ENCODE results near the gene EPN2. TPM values are rescaled to one million over a fixed set of nuclear protein-coding genes. Genes with fewer than 3 reads are reported as not detected.
"Not testable (repeated sequence)": the region's sequence is repeated elsewhere in the genome, so short reads cannot be mapped to it uniquely, and the experiment has no call there.

Gene EPN2
- polyA plus RNA-seq, 1 of the 3 experiments (the other 2 are of a cell fraction), result 38.9 TPM

DNA sequence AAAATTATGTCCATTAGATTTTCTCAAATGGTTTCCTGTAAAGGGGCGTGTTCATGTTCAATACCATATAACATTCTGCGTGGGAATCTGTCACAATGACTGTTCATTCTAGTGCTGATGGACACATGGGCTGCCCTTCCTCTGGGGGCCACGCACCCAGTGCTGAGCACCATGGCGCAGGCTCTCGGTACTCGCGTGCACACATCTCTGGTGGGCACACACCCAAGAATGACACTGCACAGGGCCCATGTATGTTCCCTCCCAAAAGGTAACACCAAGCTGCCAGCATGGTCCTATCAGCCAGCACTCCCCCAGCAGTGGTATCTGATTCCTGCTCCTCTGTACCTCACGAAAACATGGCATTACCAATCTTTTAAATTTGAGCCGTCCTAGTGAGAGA, 111.6 kb downstream of the EPN2 start (continued):
- TF ChIP-seq, protein P1, sequence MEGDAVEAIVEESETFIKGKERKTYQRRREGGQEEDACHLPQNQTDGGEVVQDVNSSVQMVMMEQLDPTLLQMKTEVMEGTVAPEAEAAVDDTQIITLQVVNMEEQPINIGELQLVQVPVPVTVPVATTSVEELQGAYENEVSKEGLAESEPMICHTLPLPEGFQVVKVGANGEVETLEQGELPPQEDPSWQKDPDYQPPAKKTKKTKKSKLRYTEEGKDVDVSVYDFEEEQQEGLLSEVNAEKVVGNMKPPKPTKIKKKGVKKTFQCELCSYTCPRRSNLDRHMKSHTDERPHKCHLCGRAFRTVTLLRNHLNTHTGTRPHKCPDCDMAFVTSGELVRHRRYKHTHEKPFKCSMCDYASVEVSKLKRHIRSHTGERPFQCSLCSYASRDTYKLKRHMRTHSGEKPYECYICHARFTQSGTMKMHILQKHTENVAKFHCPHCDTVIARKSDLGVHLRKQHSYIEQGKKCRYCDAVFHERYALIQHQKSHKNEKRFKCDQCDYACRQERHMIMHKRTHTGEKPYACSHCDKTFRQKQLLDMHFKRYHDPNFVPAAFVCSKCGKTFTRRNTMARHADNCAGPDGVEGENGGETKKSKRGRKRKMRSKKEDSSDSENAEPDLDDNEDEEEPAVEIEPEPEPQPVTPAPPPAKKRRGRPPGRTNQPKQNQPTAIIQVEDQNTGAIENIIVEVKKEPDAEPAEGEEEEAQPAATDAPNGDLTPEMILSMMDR (IDR thresholded peaks at IDR 0.05), result no peak
- TF ChIP-seq MEF2A (IDR thresholded peaks at IDR 0.05; ENCODE audit: borderline replicate concordance, low read depth), result no peak
- no peak for TF ChIP-seq RAD21 (IDR thresholded peaks at IDR 0.05; ENCODE audit: low read length)
- TF ChIP-seq, protein P2, sequence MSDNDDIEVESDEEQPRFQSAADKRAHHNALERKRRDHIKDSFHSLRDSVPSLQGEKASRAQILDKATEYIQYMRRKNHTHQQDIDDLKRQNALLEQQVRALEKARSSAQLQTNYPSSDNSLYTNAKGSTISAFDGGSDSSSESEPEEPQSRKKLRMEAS (IDR thresholded peaks at IDR 0.05; ENCODE audit: low read depth), result no peak
- no peak for TF ChIP-seq FOSL2 (IDR thresholded peaks at IDR 0.05; ENCODE audit: borderline replicate concordance, low read depth)
- no peak for TF ChIP-seq FOXM1 (IDR thresholded peaks at IDR 0.05; ENCODE audit: low read depth)
- TF ChIP-seq MXI1 (IDR thresholded peaks at IDR 0.05; ENCODE audit: low read depth, low read length), result no peak

DNA sequence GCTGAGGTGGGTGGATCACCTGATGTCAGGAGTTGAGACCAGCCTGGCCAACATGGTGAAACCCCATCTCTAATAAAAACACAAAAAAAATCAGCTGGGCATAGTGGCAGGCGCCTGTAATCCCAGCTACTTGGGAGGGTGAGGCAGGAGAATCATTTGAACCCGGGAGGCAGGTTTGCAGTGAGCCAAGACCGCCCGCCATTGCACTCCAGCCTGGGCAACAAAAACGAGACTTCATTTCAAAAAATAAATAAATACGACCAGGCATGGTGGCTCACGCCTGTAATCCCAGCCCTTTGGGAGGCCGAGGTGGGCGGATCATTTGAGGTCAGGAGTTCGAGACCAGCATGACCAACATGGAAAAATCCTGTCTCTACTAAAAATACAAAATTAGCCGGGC, 116.2 kb downstream of the EPN2 start:
- 95% methylated on average over 11 of the region's 11 CpGs for WGBS (ENCODE audit: low lambda C conversion rate)
- H3K9ac ChIP-seq; DNase-seq; H3K9me3 ChIP-seq; H3K4me1 ChIP-seq (ENCODE audit: control insufficient read depth in 1 of 2, insufficient read depth in 2 of 2, low read depth in 1 of 2, low read length in 1 of 2); H3K4me3 ChIP-seq (ENCODE audit: low read depth in 2 of 2, low read length in 1 of 2); H2AFZ ChIP-seq (ENCODE audit: low read depth); POLR2A ChIA-PET; H3K27me3 ChIP-seq (ENCODE audit: insufficient read depth); H3K4me2 ChIP-seq; H3K36me3 ChIP-seq (replicated peaks in 1 of 2; ENCODE audit: control insufficient read depth in 1 of 2, insufficient read depth in 2 of 2, low read length in 1 of 2); H4K20me1 ChIP-seq (ENCODE audit: insufficient read depth); H3K9me2 ChIP-seq; H3K79me2 ChIP-seq (ENCODE audit: insufficient read depth): not testable (repeated sequence)
- Histone ChIP-seq H3F3A (replicated peaks; ENCODE audit: insufficient read depth) (peaks cover 33% of the 10 kb centered on the region), H3K27ac (ENCODE audit: low read depth in 2 of 2, low read length in 1 of 2) (peak overlapping the region in 1 of 2 experiments; percentile 67; a peak in 2 of 4 replicates)
- CTCF ChIA-PET, result interaction anchor here (1.9 to 2.6 kb wide), 2 partner anchors 9 to 94 kb away, joined by 12 to 15 read pairs; partner anchors contain the start of gene B9D1

DNA sequence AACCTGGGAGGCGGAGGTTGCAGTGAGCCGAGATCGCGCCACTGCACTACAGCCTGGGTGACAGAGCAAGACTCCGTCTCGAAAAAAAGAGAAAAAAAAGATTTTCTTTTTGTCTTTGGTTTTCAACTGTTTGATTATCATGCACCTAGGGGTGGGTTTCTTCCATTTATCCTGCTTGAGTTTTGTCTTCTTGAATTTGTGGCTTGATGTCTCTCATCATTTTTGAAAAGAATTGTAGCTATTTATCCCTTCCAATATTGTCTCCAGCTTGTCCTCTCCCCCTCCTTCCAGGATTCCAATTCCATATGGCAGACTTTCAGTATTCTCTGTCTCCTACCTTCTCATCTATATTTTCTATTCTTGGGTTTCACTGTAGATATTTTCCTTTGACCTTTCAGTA, 117.6 kb downstream of the EPN2 start:
- Histone ChIP-seq H3K9me3 (no peaks in the 10 kb centered on the region), H3F3A (replicated peaks; ENCODE audit: insufficient read depth) (peaks cover 25% of the 10 kb centered on the region), H4K20me1 (ENCODE audit: insufficient read depth) (peaks cover 4% of the 10 kb centered on the region; the same call in 1 of the 2 replicates), H3K27me3 (ENCODE audit: insufficient read depth) (no peaks in the 10 kb centered on the region), H3K27ac (ENCODE audit: low read depth in 2 of 2, low read length in 1 of 2) (peak overlapping the region in 1 of 2 experiments; percentile 67; a peak in 2 of 4 replicates), H3K4me3 (ENCODE audit: low read depth in 2 of 2, low read length in 1 of 2) (no peak overlapping the region), H3K4me2 (peak overlapping the region; percentile 17; the same call in 1 of the 2 replicates), H2AFZ (ENCODE audit: low read depth) (no peak overlapping the region), H3K9ac (no peak overlapping the region), H3K79me2 (ENCODE audit: insufficient read depth) (no peaks in the 10 kb centered on the region), H3K9me2 (no peaks in the 10 kb centered on the region), H3K4me1 (ENCODE audit: control insufficient read depth in 1 of 2, insufficient read depth in 2 of 2, low read depth in 1 of 2, low read length in 1 of 2) (peaks cover 0 to 5% of the 10 kb centered on the region in 2 experiments; a peak in 1 of 4 replicates), H3K36me3 (replicated peaks in 1 of 2; ENCODE audit: control insufficient read depth in 1 of 2, insufficient read depth in 2 of 2, low read length in 1 of 2) (peaks cover 6 to 9% of the 10 kb centered on the region in 2 experiments)
- no peak for DNase-seq
- 74% methylated on average over 6 of the region's 6 CpGs for WGBS (ENCODE audit: low lambda C conversion rate)
- ChIA-PET POLR2A (no interaction called here), CTCF (interaction anchor here (0.9 to 2.6 kb wide), 4 partner anchors 8 to 104 kb away, joined by 3 to 15 read pairs (median 8); partner anchors contain the start of gene B9D1)
- no peak for TF ChIP-seq EZH2phosphoT487 (IDR thresholded peaks at IDR 0.05; ENCODE audit: borderline replicate concordance, low read depth)
- no peak for TF ChIP-seq TAF1 (IDR thresholded peaks at IDR 0.05; ENCODE audit: borderline replicate concordance, low read depth, low read length)
- TF ChIP-seq YY1 (IDR thresholded peaks at IDR 0.05; ENCODE audit: low read depth), result no peak
- TF ChIP-seq, protein P1 (IDR thresholded peaks at IDR 0.05), result no peak
- TF ChIP-seq FOXM1 (IDR thresholded peaks at IDR 0.05; ENCODE audit: low read depth), result no peak
- no peak for TF ChIP-seq RFX5 (IDR thresholded peaks at IDR 0.05; ENCODE audit: low read length)
- TF ChIP-seq TEAD4 (IDR thresholded peaks at IDR 0.05; ENCODE audit: borderline replicate concordance, insufficient read depth), result no peak
- TF ChIP-seq, protein P3, sequence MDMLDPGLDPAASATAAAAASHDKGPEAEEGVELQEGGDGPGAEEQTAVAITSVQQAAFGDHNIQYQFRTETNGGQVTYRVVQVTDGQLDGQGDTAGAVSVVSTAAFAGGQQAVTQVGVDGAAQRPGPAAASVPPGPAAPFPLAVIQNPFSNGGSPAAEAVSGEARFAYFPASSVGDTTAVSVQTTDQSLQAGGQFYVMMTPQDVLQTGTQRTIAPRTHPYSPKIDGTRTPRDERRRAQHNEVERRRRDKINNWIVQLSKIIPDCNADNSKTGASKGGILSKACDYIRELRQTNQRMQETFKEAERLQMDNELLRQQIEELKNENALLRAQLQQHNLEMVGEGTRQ (IDR thresholded peaks at IDR 0.05; ENCODE audit: borderline replicate concordance, low read depth, low read length), result no peak
- no peak for TF ChIP-seq RAD21 (IDR thresholded peaks at IDR 0.05; ENCODE audit: low read length)
- TF ChIP-seq FOXJ3 (CRISPR knock-in tag; IDR thresholded peaks at IDR 0.05), result no peak
- TF ChIP-seq, protein P4, sequence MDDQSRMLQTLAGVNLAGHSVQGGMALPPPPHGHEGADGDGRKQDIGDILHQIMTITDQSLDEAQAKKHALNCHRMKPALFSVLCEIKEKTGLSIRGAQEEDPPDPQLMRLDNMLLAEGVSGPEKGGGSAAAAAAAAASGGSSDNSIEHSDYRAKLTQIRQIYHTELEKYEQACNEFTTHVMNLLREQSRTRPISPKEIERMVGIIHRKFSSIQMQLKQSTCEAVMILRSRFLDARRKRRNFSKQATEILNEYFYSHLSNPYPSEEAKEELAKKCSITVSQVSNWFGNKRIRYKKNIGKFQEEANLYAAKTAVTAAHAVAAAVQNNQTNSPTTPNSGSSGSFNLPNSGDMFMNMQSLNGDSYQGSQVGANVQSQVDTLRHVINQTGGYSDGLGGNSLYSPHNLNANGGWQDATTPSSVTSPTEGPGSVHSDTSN (IDR thresholded peaks at IDR 0.05), result no peak
- no peak for TF ChIP-seq ELF1 (IDR thresholded peaks at IDR 0.05)
- no peak for TF ChIP-seq NFIC (IDR thresholded peaks at IDR 0.05; ENCODE audit: borderline replicate concordance)
- TF ChIP-seq SIN3A (IDR thresholded peaks at IDR 0.05; ENCODE audit: borderline replicate concordance, low read depth, low read length), result no peak
- TF ChIP-seq JUND (IDR thresholded peaks at IDR 0.05), result no peak

Measured in SK-N-SH (cell line).